Left hindlimb (tissue), 1 donor: ENCODE data around the gene SACS.

ENCODE experiments used
- DNase-seq: peaks from one replicate; pipeline ENCODE4 v3.0.0-alpha.2; 2018

SACS gene

GRCh38 chr13:23433171-23434153 lies at the start of gene SACS:
Gene SACS (minus strand): TSS chr13:23433702. CDS start chr13:23411239, 22,463 bp downstream.
- DNase-seq: peak; percentile 52

DNA sequence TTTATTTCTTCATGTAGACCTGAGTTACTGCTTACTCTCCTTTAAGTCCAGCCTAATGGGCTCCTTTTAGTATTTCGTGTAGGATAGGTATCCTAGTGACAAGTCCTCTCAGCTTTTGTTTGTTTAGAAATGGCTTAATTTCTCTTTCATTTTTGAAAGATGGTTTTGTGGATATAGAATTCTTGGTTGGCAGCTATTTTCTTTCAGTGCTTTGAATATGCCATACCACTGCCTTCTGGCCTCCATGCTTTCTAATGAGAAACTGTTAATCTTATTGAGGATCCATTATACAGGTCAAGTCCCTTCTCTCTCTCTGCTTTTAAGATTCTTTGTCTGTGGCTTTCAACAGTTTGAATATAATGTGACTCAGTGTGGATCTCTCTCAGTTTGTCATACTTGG lies 46.8 kb upstream of the SACS start:
- DNase-seq: no peak

DNA sequence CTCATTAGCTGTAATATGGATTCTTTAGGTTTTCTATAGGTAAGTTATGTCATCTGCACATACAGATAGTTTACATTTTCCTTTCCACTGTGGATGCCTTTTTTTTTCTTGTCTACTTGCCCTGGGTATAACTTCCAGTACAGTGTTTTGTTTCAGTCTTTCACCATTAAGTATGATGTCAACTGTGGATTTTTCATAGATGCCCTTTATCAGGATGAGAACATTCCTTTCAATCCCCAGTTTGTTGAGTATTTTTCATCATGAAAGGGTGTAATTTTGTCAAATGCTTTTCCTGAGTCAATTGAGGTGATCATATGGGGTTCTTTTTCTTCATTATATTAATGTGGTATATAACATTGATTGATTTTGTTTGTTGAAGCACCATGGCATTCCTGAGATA lies 43.6 kb upstream of the SACS start:
- DNase-seq: no peak

- DNase-seq: no peak
Measured at GRCh38 chr13:23473221-23473620, 39.7 kb upstream of the SACS start.

DNA sequence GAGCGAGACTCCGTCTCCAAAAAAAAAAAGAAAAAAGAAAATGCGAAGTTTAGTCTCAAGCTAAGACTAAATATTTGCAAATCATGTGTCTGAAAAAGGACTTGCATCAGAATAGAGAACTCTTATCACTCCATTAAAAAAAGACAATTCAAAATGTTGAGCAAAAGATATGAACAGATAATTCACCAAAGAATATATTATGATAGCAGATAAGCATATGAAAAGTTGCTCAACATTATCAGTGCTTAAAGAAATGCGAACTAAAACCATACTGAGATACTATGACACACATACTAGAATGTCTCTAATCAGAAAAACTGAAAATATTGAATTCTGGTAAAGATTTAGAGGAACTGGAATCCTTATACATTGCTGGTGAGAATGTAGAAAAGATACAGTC lies 38.7 kb upstream of the SACS start:
- no peak for DNase-seq

DNA sequence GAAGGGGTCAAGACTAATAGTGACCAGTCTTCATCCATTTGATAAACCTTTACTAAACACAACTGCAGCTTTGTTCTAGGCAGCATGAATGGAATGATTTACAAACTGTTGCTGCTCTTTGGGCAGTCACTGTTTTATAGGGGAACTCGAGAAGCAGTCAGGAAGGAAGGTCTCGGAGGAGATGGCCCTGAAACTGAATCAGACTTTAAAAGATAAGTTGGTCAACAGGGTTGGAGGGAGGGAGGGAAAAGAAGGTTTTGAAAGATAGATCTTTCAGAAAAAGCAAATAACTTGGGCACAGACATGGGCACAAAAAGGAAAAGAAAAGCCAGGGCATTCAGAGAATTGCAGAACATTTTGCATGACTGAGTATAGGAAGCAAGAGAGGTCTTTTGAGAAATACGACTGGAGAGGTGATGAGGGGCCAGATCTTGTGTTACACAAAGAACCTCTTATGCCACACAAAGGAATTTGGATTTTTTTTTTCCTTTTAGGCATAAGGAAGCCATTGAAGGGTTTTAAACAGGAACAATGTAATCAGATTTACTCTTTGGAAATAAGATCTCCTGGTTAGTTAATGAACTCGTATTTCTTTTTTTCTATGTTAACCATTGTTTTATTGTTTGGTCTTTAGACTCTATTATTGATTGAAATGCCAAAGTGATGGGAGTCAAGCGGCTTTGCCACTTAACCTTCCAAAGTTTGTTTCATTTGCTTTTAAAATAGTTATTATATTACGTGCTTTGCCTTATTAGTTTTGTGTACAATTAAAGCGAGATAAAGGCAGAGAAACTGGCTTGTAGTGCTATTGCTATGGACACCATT lies 37.5 kb upstream of the SACS start:
- no peak for DNase-seq

DNA sequence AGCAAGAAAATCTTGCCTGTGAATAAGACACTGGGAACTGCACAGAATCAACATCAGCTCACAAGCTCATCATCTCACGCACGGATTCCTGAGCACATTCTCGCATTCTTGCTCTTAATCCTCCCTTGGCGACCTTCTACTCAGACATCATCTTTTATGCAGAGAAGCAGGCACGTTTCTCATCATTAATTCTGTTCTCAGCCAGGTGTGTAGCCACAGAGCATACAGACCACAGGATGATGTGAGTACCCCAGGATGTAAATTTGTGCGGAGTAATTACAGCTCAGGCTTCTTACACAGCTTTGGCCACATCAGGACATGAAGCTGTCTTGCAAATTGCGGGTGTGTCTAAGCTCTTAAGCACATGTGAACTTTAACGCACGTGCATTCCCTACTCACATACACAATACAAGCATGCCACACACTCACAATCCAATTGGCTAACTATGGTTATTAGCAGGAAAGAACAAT lies 36.5 kb upstream of the SACS start:
- DNase-seq: no peak

DNA sequence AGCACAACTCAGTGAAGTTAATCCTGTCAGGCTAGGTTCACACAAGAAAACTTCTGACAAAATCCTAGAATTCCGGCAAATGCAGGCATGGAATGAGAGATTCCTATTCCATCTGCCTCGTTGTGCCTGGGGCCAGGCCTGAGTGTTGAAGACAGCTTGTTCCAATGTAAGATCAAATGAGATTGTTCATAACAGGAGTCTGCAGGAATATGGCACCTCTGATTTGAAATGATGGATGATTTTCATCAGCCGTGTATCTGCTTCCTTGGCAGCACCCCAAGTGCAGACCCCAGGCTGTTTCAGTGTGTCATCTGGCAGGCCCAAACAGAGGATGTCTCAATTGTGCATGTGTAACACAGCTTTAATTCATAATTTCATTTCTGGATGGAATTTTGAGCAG lies 35.3 kb upstream of the SACS start:
- DNase-seq: no peak

GRCh38 chr13:23467932-23468278 lies 34.4 kb upstream of the SACS start:
- no peak for DNase-seq

- peak; percentile 49 for DNase-seq
Measured at GRCh38 chr13:23467048-23467931, 33.8 kb upstream of the SACS start.

DNA sequence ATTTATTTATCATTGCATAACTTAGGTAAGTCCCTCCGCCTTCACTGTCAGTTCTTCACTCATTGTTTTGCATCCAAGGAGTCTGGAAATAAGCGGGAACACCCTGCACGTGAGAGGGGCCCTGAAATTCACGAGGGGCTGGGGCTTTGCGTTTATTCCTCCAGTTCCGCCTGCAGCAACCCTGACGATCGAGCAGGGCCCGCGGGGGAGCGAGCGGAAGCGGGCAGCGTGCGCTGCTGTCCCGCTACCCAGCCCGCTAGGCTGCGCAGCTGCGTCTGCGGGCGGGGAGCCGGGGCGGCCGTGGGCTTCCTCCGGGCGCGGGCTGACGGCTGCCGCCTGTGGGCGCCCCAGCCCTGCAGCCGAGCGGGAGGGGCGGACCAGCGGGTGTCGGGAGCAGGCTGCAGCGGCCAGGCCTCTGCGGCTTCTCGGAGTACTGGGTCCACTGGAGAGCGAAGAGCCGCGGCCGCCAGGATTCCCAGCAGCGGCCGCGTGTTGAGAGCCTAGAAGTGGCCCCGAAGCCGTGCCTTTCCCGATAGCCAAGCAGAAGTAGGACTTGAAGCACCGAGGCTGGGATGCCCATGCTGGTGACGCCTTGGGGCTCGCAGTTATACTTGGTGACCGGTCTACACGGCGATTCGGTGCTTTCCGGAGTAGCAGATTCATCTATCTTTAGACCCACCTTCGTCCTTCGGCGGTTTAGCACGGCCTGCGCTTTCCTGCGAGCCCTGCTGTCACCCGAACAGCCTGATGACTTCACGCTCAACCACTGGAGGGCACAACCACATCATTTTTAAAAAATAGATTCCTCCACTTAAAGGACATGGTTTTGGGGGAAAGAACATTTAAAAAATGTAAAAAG lies 32.9 kb upstream of the SACS start:
- peak; percentile 85 for DNase-seq

- DNase-seq: no peak
Measured at GRCh38 chr13:23463661-23464060, 30.2 kb upstream of the SACS start.

DNA sequence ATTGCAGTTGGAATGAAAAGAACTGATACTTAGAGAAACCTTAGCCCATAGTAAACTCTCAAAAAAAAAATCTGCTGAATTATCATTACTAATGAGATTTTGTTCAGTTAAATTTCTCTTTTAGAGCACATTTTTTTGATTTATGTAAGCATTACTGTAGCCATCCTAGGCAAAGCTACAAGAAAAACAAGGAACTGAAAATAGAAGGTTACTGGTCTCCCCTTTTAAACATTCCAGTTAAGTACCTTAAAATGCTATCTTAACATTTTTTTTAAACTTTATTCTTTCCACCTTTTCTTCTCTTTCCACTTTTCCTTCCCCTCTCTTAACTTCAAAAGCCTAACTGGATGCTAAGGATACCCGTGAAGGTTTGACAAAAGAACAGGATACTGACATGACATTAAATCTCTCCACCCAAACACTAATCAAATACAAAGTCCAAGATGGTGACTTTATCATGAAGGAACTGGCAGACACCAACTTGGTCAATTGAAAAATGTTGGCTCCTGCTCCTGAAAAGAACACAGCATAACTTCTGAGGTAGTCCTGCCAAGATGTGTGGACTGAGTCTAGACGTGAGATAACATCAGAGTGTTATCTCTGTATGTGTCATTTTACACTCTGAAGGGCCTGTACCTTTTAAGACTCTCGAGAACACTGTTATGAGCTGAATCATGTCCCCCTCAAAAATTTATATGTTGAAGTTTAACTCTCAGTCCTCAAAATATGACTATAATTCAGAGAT lies 29.5 kb upstream of the SACS start:
- no peak for DNase-seq

DNA sequence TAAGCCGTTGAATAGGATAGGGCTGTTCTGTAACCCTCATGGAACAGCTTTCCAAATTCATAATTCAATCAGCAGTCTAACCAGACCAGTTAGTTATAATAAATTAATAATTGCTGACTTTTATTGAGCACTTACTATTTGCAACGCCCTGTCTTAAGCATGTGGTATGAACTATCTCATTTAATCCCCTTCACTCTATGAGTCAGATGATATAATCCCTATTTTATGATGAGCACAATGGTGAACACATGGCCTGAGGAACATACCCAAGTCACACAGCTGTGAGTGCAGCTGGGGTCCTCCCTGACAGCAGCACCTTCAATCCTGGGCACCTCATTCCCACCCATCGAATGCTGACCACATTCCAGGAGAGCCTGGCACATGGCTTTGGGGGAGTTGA lies 28.0 kb upstream of the SACS start:
- DNase-seq: no peak

- DNase-seq: no peak
Measured at GRCh38 chr13:23460921-23461320, 27.4 kb upstream of the SACS start.

DNA sequence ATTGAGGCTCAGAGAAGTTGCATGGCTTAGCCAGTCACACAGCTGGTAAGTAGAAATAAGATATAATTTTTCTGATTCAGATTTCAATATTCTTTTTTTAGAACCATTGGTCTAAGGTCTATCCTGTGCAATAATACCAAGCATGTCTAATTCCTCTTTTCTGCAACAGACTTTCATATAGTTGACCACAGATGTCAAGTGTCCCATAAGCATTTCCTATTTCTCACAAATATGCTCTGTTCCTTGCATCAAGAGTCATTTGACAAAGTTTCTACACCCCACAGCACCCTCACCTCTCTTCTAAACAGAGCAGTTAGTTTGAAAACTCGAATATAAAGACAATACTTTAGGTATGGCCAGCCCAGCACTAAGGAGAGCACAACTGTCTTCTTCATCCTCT lies 26.8 kb upstream of the SACS start:
- no peak for DNase-seq

DNA sequence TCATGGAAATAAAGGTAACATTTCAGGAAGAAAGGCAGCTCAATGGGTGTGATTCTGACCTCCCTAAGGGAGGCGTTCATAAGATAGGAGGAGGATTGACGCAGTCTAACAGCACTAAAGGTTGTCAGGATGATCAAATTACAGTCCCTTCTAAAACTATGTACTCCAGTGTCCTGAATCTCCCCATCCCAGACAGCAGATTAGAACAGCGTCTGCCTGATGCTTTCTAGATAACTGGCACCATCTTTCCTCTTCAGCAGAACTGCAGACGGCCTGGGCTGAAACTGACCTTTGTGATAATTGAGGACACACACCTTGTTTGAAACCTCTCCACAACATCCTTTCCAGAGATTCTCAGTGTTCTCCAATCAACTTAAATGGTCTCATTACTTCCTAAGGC lies 25.5 kb upstream of the SACS start:
- no peak for DNase-seq

DNA sequence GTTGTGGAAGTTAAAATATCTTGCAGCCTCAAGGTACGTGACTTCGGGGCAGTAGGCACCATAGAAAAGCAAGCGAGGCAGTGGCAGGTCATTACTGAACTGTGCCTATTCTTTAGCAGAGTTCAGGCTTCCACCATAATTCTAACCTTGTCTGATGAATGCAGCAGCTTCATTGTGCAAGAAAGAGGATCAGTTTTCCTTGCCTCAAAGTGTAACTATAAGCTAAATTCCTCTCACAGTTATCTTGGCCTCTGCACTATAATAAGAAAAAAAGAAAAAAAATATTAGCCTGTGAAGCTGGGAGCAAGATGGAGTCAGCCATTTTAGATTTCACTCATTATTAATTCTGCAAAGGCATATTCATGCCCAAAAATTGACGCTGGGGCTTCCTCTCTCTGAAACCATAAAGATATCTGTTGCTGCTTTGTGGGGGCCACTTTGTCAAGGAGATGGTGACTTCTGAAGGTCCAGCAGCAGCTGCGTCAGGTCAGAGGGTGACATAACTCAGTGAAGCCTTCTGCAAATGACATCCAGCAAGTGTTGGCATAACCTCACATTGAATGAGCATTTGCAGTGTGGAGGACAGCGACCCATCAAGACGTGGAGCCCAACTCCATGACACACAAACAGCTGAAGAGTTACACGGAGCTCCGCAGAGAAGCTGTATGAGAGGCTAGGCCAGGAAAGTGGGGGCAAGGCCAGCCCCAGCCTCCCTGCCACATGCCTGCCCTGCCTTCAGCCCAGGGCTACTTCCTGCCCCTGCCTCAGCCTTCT lies 23.1 kb upstream of the SACS start:
- DNase-seq: no peak

DNA sequence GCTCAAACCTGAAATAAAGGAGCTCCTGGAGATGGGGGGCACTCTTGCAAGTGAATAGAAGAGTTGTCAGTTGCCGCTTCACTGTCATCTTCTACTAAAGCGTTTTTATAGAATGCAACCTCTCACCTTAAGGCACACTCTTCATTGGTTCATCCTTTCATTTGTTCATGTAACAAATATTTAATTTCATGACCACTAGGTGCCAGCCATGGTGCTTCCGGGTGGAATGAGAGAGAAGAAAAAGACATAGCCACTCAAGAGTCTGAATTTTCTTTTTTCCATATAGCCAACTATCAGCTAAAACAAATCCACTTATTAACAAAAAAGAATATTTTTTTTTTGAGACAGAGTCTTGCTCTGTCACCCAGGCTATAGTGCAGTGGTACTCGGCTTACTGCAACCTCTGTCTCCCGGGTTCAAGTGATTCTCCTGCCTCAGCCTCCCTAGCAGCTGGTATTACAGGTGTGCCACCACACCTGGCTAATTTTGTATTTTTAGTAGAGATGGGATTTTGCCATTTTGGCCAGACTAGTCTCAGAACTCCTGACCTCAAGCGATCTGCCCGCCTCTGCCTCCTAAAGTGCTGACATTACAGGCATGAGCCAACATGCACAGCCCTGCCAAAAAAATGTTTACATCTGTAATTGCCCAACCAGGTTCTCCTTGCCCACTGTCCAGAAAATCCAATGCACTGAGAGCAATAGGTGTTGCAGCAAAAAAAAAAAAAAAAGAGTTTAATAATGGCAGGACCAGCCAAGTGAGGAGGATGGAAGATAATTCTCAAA lies 22.1 kb upstream of the SACS start:
- no peak for DNase-seq
